NOMO-1 treated with DMSO at 0.1 percent for 48 hours (cell line): ENCODE results near the gene POLDIP2.
A peak's percentile ranks its signal among the peaks of the same experiment; 100 is the strongest.

ENCODE experiments used
- DNase-seq: peaks from one replicate; lab custom pipeline; 2025; ENCODE audit not compliant: unreplicated experiment; lab: John Stamatoyannopoulos, UW

Gene POLDIP2

GRCh38 chr17:28317966-28318758 lies 39.2 kb downstream of the POLDIP2 start:
- DNase-seq: peak; percentile 27

DNA sequence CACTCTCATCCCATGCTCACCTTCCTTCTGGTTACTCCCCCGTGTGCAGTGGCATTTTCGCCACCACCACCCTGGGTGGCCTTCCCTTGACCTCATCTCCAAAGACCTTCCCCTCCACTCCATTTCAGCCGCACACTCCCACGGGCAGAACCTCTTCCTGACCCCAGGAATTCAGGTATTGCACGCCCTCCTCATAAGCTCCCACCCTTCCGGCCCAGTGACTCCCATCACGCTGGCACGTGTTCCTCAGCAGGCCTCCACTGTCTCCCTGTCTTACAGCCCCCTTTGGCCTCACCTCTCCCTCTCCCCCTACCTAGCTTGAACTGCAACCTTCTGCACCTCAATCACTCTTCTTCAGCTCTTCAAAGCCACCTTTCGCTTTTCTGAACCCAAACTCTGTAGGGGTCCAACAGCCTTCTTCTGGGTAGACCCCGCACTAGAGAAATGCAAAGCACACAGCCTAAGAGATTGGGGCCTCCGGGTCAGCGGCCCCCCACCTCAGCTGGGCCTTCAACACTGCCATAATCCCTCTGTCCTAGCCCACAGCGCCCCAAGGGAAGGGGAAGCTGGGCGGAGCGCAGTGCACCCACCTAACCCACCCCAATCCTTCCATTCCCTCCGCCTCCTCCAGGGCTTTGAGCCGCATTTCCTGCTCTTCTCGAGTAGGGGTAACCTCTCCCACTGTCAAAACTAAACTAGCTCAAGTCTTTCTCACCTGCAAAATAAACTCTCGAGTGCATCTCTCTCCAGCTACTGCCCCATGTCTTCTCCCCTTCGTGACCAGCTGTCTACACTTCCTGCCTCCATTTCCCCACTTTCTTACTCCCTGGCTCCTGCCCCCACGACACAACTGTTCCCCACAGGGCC lies 40.0 kb downstream of the POLDIP2 start:
- DNase-seq: no peak

- DNase-seq: no peak
Measured at GRCh38 chr17:28315846-28316705, 41.3 kb downstream of the POLDIP2 start.

DNA sequence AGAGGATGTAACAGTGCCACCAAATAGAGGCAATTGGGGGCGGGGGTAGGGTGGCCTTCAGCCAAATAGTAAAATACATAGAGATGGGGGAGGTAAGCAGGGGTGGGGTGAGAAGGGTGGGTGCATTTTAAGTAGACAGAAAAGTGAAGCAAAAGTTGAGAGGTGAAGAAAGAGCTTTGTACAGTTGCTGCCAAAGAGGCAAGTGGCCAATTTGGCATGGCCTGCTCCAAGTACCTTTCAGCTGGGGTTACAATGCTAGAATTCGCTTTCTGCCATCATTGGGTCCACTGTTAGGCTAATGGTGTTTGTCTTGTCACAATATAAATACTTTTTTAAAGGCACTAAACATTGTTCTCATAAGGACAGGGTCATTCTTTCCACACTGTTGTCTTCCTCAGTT lies 43.5 kb downstream of the POLDIP2 start:
- DNase-seq: no peak

GRCh38 chr17:28306954-28307401 lies 50.3 kb downstream of the POLDIP2 start:
- DNase-seq: no peak

GRCh38 chr17:28298449-28298848 lies 58.9 kb downstream of the POLDIP2 start:
- DNase-seq: no peak
